Activated T-cell treated with anti-CD3 and anti-CD28 coated beads, Interleukin-2, amount 50 U/mL, for 24 hours (primary cell): ENCODE results near the gene EMC8.
"Not testable (repeated sequence)": the region's sequence is repeated elsewhere in the genome, so short reads cannot be mapped to it uniquely, and the experiment has no call there.

Experiments
- DNase-seq: peaks from one replicate; pipeline ENCODE4 v3.0.0-alpha.2; 2020
- H3K27ac Mint-ChIP-seq: 2 replicates; pipeline ENCODE4 v1.8.0; 2020; ENCODE audit warnings: mild to moderate bottlenecking, mixed read lengths
- H3K27me3 Mint-ChIP-seq: 2 replicates; pipeline ENCODE4 v1.8.0; 2020; ENCODE audit warnings: mixed read lengths
- H3K36me3 Mint-ChIP-seq: 2 replicates; pipeline ENCODE4 v1.8.0; 2020; ENCODE audit warnings: low read depth, mixed read lengths
- H3K4me1 Mint-ChIP-seq: 2 replicates; pipeline ENCODE4 v1.8.0; 2020; ENCODE audit warnings: low read depth, mixed read lengths
- H3K4me3 Mint-ChIP-seq: 2 replicates; pipeline ENCODE4 v1.8.0; 2020; ENCODE audit warnings: mild to moderate bottlenecking, moderate library complexity, mixed read lengths
- H3K9me3 Mint-ChIP-seq: 2 replicates; pipeline ENCODE4 v1.8.0; 2020; ENCODE audit warnings: mixed read lengths

Gene EMC8

DNA sequence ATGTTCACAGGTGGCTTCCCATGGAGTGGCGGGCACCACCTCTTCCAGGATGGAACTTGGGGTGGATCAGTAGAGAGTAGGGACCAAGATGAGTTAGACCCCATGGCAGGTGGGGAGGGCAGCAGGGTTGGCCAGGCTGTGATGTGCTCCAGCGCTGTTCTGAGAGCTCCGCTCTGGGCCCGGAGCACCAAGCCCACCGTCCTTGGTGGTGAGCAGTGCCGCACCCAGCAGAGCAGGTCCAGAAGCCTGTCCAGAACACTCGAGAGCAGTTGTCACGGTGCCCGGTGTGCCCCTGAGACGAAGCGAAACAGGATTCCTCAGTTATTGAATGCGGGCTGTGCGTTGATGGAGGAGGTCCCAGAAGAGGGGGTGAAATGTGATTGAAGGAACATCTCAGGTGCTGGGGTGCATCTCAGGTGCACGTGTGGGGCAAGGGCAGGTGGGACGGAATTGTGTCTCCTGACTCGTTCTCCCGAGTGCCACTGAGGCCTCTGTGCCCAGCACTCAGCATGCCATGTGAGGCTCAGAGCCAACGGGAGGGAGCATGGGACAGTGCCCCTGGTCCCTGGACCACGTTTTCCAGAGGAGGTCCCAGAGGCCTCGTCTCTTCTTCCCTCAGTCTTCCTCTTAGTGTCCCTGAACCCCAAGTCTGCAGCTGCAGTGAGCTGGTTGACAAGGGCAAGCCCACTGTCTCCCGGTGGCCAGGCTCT lies 39.7 kb upstream of the EMC8 start:
- H3K27me3 Mint-ChIP-seq: peaks cover 34% of the 10 kb centered on the region
- no peak for DNase-seq
- no peak overlapping the region for H3K27ac Mint-ChIP-seq
- no peaks in the 10 kb centered on the region for H3K36me3 Mint-ChIP-seq
- no peaks in the 10 kb centered on the region for H3K4me1 Mint-ChIP-seq
- no peak overlapping the region for H3K4me3 Mint-ChIP-seq
- H3K9me3 Mint-ChIP-seq: no peaks in the 10 kb centered on the region

- no peak for DNase-seq
- H3K4me1 Mint-ChIP-seq: no peaks in the 10 kb centered on the region
- no peak overlapping the region for H3K27ac Mint-ChIP-seq
Measured at GRCh38 chr16:85838381-85838780, 39.0 kb upstream of the EMC8 start.

DNA sequence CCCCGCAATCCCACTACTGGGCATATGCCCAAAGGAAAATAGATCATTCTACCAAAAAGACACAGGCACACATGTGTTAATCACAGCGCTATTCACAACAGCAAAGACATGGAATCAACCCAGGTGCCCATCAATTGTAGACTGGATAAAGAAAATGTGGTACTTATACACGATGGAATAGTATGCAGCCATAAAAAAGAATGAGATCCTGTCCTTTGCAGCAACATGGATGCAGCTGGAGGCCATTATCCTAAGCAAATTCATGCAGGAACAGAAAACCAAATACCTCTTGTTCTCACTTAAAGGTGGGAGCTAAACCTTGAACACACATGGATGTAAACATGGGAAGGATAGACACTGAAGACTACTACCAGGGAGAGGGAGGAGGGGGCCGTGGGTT lies 38.3 kb upstream of the EMC8 start:
- not testable (repeated sequence) for H3K27ac Mint-ChIP-seq, H3K36me3 Mint-ChIP-seq, H3K9me3 Mint-ChIP-seq, H3K4me3 Mint-ChIP-seq, H3K4me1 Mint-ChIP-seq, DNase-seq
- H3K27me3 Mint-ChIP-seq: peaks cover 43% of the 10 kb centered on the region

More at GRCh38 chr16:85838381-85838780, 39.0 kb upstream of the EMC8 start:
- Mint-ChIP-seq H3K4me3 (no peak overlapping the region), H3K27me3 (peaks cover 36% of the 10 kb centered on the region), H3K9me3 (peaks cover 2% of the 10 kb centered on the region), H3K36me3 (no peaks in the 10 kb centered on the region)

GRCh38 chr16:85836706-85837582 lies 37.6 kb upstream of the EMC8 start:
- no peak for DNase-seq
- no peaks in the 10 kb centered on the region for H3K4me1 Mint-ChIP-seq
- H3K36me3 Mint-ChIP-seq: no peaks in the 10 kb centered on the region
- no peak overlapping the region for H3K4me3 Mint-ChIP-seq
- peaks cover 49% of the 10 kb centered on the region for H3K27me3 Mint-ChIP-seq
- H3K27ac Mint-ChIP-seq: no peak overlapping the region
- peaks cover 2% of the 10 kb centered on the region for H3K9me3 Mint-ChIP-seq

DNA sequence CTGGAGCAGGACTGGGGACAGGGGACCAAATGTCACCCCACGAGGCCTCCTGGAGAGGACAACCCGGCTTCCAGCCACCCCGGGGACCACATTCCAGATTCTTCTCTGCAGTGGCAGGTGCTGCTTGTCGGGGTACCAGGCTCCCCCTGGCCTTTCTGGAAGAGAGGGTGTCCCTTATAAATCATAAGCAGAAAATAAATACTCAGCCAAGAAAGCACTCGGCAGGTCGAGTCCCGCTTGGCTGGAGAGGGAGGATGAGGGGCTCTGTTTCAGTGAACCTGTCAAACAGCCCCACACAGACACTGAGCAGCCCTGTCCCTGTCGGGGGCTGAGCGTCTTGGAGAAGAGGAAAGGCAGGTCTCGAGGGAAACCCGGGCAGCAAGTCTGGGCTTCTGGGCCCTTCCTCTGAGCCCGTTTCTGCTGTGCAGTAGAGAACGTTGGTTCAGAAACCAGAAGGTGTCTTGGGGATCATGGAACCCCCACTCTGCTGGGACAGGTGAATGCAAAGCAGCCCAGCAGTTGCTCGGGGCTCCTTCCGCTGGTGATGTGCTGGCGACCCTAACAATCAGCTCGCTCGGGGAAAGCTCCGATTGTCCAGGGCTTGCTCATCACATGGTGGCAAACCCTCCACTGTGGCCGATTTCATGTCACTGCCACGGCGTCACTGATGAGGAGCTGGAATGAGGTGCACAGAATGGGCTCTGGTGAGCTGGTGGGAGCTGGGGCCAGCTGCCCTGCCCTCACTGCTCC lies 36.8 kb upstream of the EMC8 start:
- no peak for DNase-seq
- Mint-ChIP-seq H3K9me3 (peaks cover 2% of the 10 kb centered on the region), H3K4me1 (no peaks in the 10 kb centered on the region), H3K27me3 (peaks cover 57% of the 10 kb centered on the region), H3K36me3 (no peaks in the 10 kb centered on the region), H3K4me3 (no peak overlapping the region), H3K27ac (no peak overlapping the region)

- Mint-ChIP-seq H3K27ac (no peak overlapping the region), H3K36me3 (no peaks in the 10 kb centered on the region), H3K4me3 (no peak overlapping the region), H3K4me1 (no peaks in the 10 kb centered on the region), H3K27me3 (peaks cover 65% of the 10 kb centered on the region), H3K9me3 (peaks cover 2% of the 10 kb centered on the region)
- DNase-seq: no peak
Measured at GRCh38 chr16:85835227-85835751, 35.9 kb upstream of the EMC8 start.

GRCh38 chr16:85834741-85835140 lies 35.4 kb upstream of the EMC8 start:
- peaks cover 2% of the 10 kb centered on the region for H3K9me3 Mint-ChIP-seq
- H3K27ac Mint-ChIP-seq: no peak overlapping the region
- no peak for DNase-seq
- H3K36me3 Mint-ChIP-seq: no peaks in the 10 kb centered on the region
- no peak overlapping the region for H3K4me3 Mint-ChIP-seq
- peaks cover 2% of the 10 kb centered on the region for H3K4me1 Mint-ChIP-seq
- peaks cover 64% of the 10 kb centered on the region for H3K27me3 Mint-ChIP-seq

- no peaks in the 10 kb centered on the region for H3K36me3 Mint-ChIP-seq
- no peak for DNase-seq
- peaks cover 67% of the 10 kb centered on the region for H3K27me3 Mint-ChIP-seq
- H3K9me3 Mint-ChIP-seq: peaks cover 6% of the 10 kb centered on the region
- peaks cover 12% of the 10 kb centered on the region for H3K4me1 Mint-ChIP-seq
- H3K4me3 Mint-ChIP-seq: no peak overlapping the region
- no peak overlapping the region for H3K27ac Mint-ChIP-seq
Measured at GRCh38 chr16:85833219-85833920, 34.0 kb upstream of the EMC8 start.

DNA sequence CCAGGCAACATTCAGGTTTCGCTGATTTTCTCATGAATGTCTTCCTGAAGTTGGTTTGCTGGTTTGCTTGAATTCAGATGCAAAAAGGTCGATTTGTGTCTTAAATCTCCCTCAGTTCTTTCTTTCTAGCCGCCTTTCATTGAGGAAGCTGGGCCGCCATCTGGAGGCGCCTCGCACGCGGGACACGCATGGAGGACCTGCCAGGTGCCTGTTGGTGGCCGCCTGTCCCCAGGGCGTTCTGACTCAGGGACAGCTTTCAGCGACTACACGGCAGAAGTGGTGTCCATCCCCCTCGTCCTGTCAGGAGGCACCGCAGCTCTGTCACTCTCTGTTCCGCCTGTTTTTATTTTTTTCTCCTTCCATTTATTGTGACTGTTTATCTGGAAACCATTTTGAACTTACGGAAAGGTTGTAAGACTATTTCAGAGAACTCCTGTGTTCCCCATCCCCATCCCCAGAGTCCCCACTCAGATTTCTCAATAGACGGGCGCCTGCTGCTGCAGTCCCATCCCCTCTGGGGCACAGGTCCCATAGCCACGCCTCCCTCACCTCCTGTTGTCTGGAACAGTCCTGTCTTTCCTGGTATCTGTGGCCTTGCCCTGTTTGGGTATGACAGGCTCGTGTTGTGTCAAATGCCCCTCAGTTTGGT lies 33.4 kb upstream of the EMC8 start:
- Mint-ChIP-seq H3K9me3 (peaks cover 6% of the 10 kb centered on the region), H3K4me3 (no peak overlapping the region), H3K27ac (no peak overlapping the region), H3K4me1 (peaks cover 12% of the 10 kb centered on the region), H3K36me3 (no peaks in the 10 kb centered on the region), H3K27me3 (peaks cover 62% of the 10 kb centered on the region)
- DNase-seq: no peak

GRCh38 chr16:85830821-85831220 lies 31.5 kb upstream of the EMC8 start:
- peaks cover 63% of the 10 kb centered on the region for H3K27me3 Mint-ChIP-seq
- H3K9me3 Mint-ChIP-seq: peaks cover 6% of the 10 kb centered on the region
- H3K4me1 Mint-ChIP-seq: peaks cover 12% of the 10 kb centered on the region
- H3K36me3 Mint-ChIP-seq: no peaks in the 10 kb centered on the region
- H3K27ac Mint-ChIP-seq: no peak overlapping the region
- no peak for DNase-seq
- no peak overlapping the region for H3K4me3 Mint-ChIP-seq

DNA sequence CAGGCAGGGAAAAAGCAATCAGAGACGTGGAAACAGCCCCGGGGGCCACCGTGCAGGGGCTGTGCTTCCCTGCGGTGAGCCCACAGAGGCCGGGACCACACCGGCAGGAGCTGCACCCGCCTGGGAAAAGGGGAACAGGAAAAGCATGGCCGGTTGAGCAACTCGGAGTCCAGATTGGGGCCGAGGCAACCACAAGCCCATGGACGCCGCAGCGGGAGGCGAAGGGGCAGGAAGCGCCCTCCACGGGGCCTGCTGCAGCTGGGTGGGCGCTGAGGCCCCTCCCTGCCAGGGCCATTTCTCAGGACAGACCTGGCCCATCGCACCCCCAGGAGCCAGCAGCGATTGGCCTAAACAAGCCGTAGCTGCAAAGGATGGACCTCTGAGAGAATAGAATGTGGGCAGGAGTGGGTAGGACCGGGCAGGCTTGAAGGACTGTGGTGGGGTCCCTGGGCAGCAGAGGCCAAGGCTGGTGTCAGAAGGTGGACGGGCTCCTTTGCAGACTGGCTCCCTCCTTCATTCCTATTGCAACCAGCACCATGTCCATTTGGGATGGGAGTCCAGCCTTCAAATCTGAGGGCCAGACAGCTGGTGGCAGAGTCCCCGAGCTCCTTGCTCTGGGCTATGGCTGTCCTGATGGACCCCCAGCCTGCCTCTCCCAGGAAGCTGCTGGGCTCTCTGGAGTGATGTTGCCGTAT lies 30.6 kb upstream of the EMC8 start:
- Mint-ChIP-seq H3K36me3 (no peaks in the 10 kb centered on the region), H3K27me3 (peaks cover 60% of the 10 kb centered on the region), H3K9me3 (peaks cover 6% of the 10 kb centered on the region), H3K27ac (no peak overlapping the region), H3K4me3 (peak overlapping the region; percentile 12), H3K4me1 (peaks cover 12% of the 10 kb centered on the region)
- no peak for DNase-seq

- Mint-ChIP-seq H3K27me3 (peaks cover 58% of the 10 kb centered on the region), H3K4me1 (peaks cover 12% of the 10 kb centered on the region), H3K36me3 (no peaks in the 10 kb centered on the region), H3K27ac (no peak overlapping the region), H3K4me3 (peak overlapping the region; percentile 12), H3K9me3 (peaks cover 6% of the 10 kb centered on the region)
- no peak for DNase-seq
Measured at GRCh38 chr16:85829171-85829719, 29.9 kb upstream of the EMC8 start.

- Mint-ChIP-seq H3K4me3 (no peak overlapping the region), H3K36me3 (no peaks in the 10 kb centered on the region), H3K27ac (no peak overlapping the region), H3K27me3 (peaks cover 54% of the 10 kb centered on the region), H3K9me3 (peaks cover 4% of the 10 kb centered on the region), H3K4me1 (peaks cover 12% of the 10 kb centered on the region)
- no peak for DNase-seq
Measured at GRCh38 chr16:85828166-85828565, 28.8 kb upstream of the EMC8 start.
